ENCODE measurements around the gene EPDR1.

EPDR1 gene

GRCh38 chr7:37988721-37989650, 68.5 kb downstream of the EPDR1 start:
- Histone ChIP-seq H3K79me2 (ENCODE audit: insufficient read depth, low read length) (no peaks in the 10 kb centered on the region), H3F3A (ENCODE audit: low read depth) (no peaks in the 10 kb centered on the region), H4K20me1 (ENCODE audit: insufficient read depth, low read length, poor library complexity, severe bottlenecking) (no peaks in the 10 kb centered on the region), H3K4me3 (ENCODE audit: low read length, poor library complexity, severe bottlenecking) (no peak overlapping the region), H3K4me1 (ENCODE audit: insufficient read depth, low read length, poor library complexity, severe bottlenecking) (no peaks in the 10 kb centered on the region), H3K9ac (ENCODE audit: low read depth, low read length, poor library complexity, severe bottlenecking) (no peak overlapping the region), H2AFZ (ENCODE audit: low read length) (no peak overlapping the region), H3K27me3 (ENCODE audit: insufficient read depth, low read length, poor library complexity, severe bottlenecking) (no peaks in the 10 kb centered on the region), H3K36me3 (ENCODE audit: insufficient read depth, low read length) (no peaks in the 10 kb centered on the region), H3K4me2 (ENCODE audit: low read depth, low read length, poor library complexity, severe bottlenecking) (no peak overlapping the region), H3K9me3 (ENCODE audit: insufficient read depth, low read depth, low read length) (no peaks in the 10 kb centered on the region), H3K9me2 (replicated peaks; ENCODE audit: low read depth, low read length) (no peaks in the 10 kb centered on the region)
- TF ChIP-seq CTCF (conservative IDR thresholded peaks at IDR 0.05; ENCODE audit: low read length) (no peak), EZH2phosphoT487 (IDR thresholded peaks at IDR 0.05; ENCODE audit: borderline replicate concordance) (no peak)

GRCh38 chr7:37990337-37990736, 69.9 kb downstream of the EPDR1 start:
- Histone ChIP-seq H3F3A (ENCODE audit: low read depth) (no peaks in the 10 kb centered on the region), H3K4me1 (ENCODE audit: insufficient read depth, low read length, poor library complexity, severe bottlenecking) (no peaks in the 10 kb centered on the region), H3K79me2 (ENCODE audit: insufficient read depth, low read length) (no peaks in the 10 kb centered on the region), H4K20me1 (ENCODE audit: insufficient read depth, low read length, poor library complexity, severe bottlenecking) (no peaks in the 10 kb centered on the region), H3K4me2 (ENCODE audit: low read depth, low read length, poor library complexity, severe bottlenecking) (no peak overlapping the region), H2AFZ (ENCODE audit: low read length) (no peak overlapping the region), H3K9ac (ENCODE audit: low read depth, low read length, poor library complexity, severe bottlenecking) (no peak overlapping the region), H3K4me3 (ENCODE audit: low read length, poor library complexity, severe bottlenecking) (no peak overlapping the region), H3K9me2 (replicated peaks; ENCODE audit: low read depth, low read length) (no peaks in the 10 kb centered on the region), H3K9me3 (ENCODE audit: insufficient read depth, low read depth, low read length) (no peaks in the 10 kb centered on the region), H3K27me3 (ENCODE audit: insufficient read depth, low read length, poor library complexity, severe bottlenecking) (no peaks in the 10 kb centered on the region), H3K36me3 (ENCODE audit: insufficient read depth, low read length) (no peaks in the 10 kb centered on the region)
- TF ChIP-seq EZH2phosphoT487 (IDR thresholded peaks at IDR 0.05; ENCODE audit: borderline replicate concordance) (no peak), CTCF (conservative IDR thresholded peaks at IDR 0.05; ENCODE audit: low read length) (no peak)

- Histone ChIP-seq H3K9ac (ENCODE audit: low read depth, low read length, poor library complexity, severe bottlenecking) (no peak overlapping the region), H3K79me2 (ENCODE audit: insufficient read depth, low read length) (no peaks in the 10 kb centered on the region), H4K20me1 (ENCODE audit: insufficient read depth, low read length, poor library complexity, severe bottlenecking) (no peaks in the 10 kb centered on the region), H3K9me3 (ENCODE audit: insufficient read depth, low read depth, low read length) (no peaks in the 10 kb centered on the region), H3K9me2 (replicated peaks; ENCODE audit: low read depth, low read length) (no peaks in the 10 kb centered on the region), H3K27me3 (ENCODE audit: insufficient read depth, low read length, poor library complexity, severe bottlenecking) (no peaks in the 10 kb centered on the region), H3K4me1 (ENCODE audit: insufficient read depth, low read length, poor library complexity, severe bottlenecking) (no peaks in the 10 kb centered on the region), H3K4me2 (ENCODE audit: low read depth, low read length, poor library complexity, severe bottlenecking) (no peak overlapping the region), H2AFZ (ENCODE audit: low read length) (no peak overlapping the region), H3K36me3 (ENCODE audit: insufficient read depth, low read length) (no peaks in the 10 kb centered on the region), H3F3A (ENCODE audit: low read depth) (no peaks in the 10 kb centered on the region), H3K4me3 (ENCODE audit: low read length, poor library complexity, severe bottlenecking) (no peak overlapping the region)
- TF ChIP-seq CTCF (conservative IDR thresholded peaks at IDR 0.05; ENCODE audit: low read length), result no peak
These were observed 72.6 kb downstream of the EPDR1 start for GRCh38 chr7:37993060-37993501.

Data from Loucy (cell line).